ENCODE data around the gene AGPAT1.
A peak's percentile ranks its signal among the peaks of the same experiment; 100 is the strongest.

GRCh38 chr6:32166411-32167061 lies 9.3 kb downstream of the AGPAT1 start:
- TF ChIP-seq CTCF (conservative IDR thresholded peaks at IDR 0.05; ENCODE audit: low read length) = peak; percentile 41
- TF ChIP-seq EZH2phosphoT487 (IDR thresholded peaks at IDR 0.05; ENCODE audit: borderline replicate concordance, low read depth, low read length) = no peak
